ENCODE measurements around the gene CAP1.
"Not testable (repeated sequence)": the region's sequence is repeated elsewhere in the genome, so short reads cannot be mapped to it uniquely, and the experiment has no call there.

The CAP1 gene, protein sequence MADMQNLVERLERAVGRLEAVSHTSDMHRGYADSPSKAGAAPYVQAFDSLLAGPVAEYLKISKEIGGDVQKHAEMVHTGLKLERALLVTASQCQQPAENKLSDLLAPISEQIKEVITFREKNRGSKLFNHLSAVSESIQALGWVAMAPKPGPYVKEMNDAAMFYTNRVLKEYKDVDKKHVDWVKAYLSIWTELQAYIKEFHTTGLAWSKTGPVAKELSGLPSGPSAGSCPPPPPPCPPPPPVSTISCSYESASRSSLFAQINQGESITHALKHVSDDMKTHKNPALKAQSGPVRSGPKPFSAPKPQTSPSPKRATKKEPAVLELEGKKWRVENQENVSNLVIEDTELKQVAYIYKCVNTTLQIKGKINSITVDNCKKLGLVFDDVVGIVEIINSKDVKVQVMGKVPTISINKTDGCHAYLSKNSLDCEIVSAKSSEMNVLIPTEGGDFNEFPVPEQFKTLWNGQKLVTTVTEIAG

DNA sequence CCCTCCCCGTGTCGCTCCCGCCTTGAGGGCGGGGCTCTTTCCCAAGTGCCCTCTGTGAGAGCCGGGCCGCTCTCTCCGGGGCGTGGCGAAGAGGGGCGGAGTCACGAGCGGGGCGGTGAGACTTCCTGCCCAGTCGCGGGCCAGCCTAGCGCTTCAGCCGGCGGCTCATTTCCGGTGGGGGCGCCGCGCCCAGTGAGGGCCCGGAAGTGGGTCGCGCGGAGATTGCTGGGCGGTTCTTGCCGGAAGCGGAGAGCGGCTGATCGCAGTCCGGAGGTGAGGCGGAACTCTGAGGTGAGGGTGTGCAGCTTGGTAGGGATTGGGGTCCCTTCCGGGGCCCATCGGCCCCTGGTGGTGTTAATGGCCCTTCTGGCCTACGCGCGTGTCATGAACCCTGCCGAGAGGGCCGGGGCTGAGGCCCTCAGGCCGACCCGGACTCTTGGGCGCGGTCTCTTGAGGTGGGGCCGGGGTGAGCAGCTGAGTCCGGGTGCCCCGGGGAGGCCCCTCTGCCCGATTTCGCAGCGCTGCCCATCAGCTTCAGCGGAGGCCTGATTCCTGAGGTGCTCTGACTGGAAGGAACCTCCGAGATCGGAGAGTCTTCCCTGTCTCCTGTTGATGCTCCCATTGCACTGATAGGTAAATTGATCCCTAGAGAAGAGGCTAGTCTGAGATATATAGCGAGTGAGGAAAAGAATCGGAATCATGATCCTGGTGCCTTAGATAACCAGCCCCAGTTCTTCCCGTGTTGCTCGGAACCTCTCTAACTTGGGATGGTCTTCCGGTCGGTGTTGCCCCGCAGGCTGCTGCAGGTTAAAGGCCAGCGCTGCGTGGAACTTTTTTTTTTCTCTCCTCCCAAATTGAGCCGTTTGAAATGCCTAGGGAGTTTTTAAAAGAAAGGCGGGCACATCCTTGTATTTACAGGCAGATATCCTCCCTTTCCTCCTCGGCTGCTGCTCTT is at the start of gene CAP1:
CAP1 (plus strand) TSS at position 219 of the 955 bp plus-strand sequence. CDS start 18,618 bp downstream, outside the sequence.
- peak; percentile 99 for DNase-seq

DNA sequence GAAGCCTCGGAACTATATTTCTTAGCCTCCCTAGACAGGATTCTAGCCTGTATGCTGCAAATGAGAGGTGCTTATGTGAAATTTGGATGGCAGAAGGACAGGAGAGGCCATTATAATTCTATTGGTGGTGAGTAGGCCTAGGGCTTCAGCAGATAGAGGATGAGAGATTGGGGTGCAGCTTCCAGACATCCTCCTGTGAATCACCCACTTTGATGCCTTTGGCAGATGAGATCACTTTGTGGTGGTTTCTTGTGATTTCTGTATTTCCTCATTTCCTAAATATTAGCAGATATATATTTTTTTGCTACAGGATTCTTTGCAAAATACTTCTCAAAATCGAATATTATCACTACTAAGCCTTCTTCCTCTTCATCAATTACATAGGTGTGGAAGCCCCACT is 48.3 kb upstream of the CAP1 start:
- DNase-seq = no peak

DNA sequence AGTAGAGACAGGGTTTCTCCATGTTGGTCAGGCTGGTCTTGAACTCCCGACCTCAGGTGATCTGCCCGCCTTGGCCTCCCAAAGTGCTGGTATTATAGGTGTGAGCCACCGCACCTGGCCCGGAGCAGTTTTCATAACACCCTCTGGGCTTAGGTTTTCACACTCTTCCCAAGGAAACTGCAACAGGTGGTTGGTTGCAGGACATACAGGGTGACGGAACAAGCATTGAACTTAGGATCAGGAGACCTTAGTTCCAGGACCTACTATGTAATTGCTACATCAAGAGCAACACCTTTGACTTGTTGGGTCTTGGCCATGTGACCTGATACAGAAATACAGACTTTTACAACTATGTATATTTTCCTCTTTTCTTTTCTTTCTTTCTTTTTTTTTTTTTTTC is 47.6 kb upstream of the CAP1 start:
- no peak for DNase-seq

DNA sequence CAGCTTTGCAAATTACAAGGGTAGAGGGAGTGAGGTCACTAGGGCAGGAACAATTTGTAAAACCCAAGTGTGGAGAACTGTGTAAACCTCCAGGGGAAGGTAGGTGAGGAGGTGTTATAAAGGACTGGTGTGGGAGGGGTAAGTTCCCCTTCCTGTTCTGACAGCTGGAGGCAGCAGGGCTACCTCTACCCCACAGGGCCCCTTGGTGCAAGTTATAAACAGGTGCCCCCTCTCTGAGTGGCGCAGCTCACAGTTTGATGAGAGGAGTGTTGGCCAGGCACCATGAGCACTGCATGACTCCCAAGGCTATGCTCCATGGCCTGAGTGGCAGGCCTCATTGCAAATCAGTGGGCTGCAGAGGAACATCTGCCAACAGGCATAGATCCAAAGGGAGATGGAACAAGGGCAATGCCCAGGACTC is 44.5 kb upstream of the CAP1 start:
- DNase-seq = peak; percentile 30

DNA sequence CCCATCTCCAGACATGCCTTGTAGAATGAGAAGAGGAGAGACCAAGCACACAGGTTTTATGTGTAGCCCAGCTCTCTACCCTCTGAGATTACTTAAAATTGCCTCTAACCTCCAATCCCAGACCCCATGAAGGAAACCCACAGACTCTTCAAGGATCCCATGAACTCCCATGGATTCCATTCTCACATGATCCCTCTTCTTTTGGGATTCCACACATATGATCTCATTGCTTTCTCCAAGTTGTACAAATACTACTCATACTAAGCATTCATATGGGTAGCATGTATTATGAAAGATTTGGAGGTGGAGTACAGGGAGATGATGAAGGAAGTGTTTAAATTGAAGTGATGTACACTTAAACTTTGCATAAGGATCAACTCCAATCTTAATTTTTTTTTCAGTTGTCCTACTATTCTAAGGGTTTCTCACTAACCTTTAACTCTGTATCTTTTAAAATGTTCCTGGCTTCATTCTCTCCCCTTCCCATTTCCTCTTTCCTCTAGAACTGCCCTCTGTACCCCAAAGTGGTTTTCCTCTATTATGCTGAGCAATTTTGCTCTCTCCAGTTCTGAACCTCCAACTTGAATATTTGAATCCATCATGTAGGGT is 44.0 kb upstream of the CAP1 start:
- no peak for DNase-seq

DNA sequence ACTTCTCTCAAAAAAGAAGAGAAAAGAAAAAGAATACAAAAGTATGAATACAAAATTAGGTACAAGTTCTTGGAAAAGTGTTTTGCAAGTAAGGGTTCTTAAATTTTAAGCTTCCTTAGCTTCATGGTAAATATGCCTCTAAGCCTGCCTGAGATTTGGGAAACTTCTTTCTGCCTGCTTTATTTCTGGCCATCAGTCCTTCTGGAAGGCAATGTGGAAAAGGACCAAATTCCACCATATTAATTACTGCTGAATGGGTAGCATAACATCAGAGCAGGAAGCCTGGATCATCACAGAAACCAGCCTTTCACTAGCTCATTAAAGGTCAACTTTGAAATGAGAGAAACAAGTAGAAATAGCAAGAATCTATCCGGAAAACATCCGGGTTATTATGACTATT is 39.1 kb upstream of the CAP1 start:
- DNase-seq = no peak

DNA sequence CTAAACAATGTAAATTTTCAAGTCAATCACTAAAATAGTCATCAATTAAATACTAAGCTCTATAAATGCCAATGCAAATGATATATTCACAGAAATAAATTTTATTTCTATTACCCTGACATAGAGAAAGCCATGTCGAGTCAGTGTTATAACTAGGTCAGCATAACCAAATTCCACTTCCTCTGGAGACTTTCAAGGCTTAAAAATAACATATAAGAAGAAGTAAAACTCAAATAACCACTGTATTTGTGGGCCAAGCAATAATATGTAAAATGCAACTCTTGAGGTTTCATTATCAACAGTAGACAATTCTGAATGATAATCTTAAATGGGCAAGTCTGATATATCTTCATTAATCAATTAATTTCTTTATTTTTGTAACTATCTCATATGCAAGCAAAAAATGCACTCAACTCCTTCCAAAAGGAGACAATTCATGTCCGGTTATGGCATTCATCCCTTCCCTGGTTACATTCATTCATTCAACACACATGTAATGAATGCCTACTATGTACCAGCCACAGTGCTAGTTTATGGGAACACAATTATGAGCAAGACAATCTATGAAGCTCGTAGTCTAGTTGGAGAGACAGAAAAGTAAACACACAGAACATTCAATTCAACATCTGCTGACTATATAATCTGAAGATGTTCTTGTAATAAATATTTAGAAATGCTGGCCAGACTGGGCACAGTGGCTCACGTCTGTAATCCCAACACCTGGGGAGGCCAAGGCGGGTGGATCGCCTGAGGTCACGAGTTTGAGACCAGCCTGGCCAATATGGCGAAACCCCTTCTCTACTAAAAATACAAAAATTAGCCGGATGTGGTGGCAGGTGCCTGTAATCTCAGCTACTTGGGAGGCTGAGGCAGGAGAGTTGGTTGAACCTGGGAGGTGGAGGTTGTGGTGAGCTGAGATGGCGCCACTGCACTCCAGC is 37.1 kb upstream of the CAP1 start:
- DNase-seq = no peak

DNA sequence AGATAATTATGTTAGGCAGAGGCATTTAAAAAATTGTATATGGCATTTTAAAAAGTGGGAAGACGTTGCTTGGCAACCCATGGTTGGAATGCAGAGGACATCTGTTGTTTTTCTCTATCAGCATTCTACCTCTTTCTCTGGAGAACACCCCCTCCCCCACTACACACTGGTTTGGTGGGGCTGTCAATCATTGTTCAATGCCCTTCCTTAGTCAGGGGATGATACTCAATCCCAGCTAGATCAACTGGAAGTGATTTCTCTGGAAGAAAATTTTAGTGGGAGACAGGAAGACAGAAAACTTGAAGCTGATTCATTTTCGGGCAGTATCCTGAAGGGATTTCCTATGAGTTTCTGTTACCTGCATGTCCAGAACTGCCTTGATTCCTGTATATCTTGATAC is 35.7 kb upstream of the CAP1 start:
- no peak for DNase-seq

DNA sequence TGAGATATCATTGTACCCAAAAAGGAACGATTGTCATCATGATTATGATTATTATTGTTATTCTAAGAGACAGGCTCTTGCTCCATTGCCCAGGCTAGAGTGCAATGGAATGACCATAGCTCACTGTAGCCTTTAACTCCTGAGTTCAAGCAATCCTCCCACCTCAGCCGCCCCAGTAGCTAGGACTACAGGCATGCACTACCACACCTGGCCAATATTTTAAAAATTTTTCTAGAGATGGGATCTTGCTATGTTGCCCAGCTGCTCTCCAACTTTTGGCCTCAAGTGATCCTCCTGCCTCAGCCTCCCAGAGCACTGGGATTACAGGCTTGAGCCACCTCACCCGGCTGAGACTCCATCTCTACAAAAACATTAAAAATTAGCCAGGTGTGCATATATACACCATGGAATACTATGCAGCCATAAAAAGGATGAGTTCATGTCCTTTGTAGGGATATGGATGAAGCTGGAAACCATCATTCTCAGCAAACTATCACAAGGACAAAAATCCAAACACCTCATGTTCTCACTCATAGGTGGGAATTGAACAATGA is 33.0 kb upstream of the CAP1 start:
- not testable (repeated sequence) for DNase-seq

DNA sequence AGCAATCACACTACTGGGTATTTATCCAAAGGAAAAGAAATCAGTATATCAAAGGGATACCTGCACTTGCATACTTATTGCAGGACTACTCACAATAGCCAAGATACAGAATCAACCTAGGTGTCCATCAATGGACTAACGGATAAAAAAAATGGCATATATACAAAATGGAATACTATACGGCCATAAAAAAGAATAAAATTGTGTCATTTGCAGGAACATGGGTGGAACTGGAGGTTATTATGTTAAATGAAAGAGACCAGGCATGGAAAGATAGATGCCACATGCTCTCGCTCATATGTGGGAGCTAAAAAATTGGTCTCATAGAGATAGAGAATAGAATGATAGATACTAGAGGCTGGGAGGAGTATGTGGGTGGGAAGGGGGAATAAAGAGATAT is 29.3 kb upstream of the CAP1 start:
- DNase-seq = no peak

DNA sequence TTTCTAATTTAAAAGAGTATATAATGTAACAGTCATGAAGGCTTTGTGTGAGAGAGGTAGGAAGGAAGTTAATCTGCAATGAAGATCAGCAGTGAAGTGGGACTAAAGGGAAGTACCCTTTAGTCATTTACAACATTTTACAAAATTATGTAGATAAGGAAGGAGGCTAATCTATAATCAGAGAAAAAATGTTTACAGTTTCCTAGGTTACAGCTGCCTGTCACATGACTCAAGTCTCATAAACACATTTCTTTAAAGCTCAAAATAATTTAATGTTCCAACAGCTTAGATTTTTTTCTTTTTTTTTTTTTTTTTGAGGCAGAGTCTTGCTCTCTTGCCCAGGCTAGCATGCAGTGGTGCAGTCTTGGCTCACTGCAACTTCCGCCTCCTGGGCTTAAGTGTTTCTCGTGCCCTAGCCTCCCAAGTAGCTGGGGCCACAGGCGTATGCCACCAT is 26.2 kb upstream of the CAP1 start:
- peak; percentile 74 for DNase-seq

DNA sequence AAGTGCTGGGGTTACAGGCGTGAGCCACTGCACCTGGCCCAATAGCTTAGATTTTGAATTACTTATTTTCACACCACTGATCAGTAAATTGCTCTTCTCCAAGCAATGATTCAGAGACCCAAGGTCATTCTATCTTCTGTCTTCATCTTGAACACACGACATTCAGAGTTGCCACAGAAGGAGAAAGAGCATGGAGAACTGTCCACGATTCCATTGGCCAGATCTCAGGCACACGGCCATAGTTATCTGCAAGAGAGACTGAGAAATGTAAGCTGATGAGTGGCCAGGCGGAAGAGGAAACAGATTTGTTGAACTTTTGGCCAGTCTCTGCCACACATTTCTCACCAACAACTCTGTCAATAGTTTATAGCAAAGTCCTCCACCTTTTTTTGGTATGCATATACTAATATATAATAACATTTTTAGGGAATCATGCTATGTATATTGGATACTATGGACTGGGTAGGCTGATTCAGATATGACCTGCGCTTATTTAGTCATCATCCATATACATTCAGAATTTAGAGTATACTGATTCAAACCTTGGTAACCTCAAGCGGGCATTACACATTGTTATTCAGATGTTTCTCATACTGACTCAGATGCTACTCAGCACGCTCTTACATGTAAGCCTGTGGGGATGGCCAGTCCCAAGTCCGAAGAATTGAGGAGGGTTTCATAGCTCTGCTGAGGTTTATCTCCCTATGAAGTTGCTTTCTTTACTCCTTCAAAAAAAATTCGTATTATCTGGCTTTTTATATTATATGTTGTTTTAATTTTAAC is 25.5 kb upstream of the CAP1 start:
- DNase-seq = peak; percentile 33

DNA sequence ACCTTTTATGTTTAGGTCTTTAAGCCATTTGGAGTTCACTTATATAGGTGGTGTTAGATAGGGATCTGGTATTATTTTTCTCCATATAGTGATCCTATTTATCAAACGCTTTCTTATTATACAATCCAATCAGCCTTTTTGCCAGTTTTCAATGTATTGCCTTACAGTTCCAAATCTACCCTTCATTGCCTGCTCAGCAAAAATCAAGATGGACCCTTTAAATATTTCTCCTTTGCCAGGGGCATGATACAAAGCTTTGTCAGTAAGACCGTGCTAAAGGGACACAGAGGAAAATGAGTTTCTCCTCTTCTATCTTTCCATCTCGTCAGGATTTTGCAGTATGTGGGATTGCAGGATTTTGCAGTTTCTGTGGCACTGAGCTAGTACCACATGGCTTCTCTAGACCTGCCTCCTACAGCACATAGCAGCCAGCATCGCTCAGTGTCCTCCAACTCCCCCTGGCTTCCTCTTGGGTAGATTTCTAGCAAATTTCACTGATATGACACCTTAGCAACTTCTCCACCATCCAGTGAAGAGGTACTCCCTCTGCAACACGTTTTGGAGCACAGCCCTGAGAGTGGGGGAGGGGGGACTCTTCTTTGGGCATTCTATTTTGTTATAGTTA is 22.5 kb upstream of the CAP1 start:
- no peak for DNase-seq

DNA sequence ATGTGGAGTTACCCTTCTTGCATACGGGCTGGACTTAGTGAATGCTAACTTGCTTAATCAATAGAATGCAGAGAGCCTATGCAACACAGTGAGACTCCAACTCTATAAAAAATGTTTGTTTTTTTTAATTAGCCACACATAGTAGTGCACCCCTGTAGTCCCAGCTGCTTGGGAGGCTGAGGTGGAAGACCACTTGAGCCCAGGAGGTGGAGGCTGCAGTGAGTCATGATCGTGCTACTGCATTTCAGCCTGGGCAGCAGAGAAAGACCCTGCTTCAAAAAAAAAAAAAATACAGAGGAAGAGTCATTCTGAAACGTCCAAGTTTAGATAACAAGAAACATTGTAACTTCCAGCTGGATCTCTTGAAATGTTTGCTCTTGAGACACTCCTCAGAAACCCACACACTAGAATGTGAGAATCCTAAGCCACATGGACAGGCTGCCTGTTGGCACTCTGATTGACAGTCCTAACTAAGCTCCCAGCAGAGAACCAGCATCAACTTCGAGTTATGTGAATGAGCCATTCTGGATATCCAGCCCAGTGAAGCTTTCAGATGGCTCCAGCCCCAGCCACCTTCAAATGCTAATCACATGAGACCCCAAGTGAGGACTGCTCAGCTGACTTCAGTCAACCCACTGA is 20.0 kb upstream of the CAP1 start:
- no peak for DNase-seq

DNA sequence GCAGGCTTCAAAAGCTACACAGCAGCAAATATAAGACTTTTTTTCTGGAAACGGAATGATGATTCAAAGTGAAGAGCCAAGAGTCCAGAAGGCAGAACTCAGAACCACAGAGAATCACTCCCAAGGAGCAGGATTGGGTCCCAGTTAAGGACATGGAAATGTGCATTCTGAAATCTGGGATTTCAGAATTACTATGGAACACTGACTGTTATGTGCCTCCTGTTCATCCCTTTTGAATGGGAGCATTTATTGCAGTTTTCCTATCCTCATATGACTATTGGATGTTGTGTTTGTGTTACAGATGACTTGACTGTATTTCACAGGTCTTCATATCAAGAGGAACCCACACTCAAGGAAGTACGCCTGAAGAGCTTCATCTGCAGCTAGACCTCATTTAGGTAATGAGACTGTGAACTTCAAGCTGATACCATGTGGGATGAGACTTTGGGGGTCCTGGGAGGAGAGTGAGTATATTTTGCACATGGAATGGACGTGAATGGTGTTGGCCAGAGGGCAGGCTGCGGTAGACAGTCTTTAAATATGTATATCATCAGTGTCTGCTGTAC is 17.1 kb upstream of the CAP1 start:
- no peak for DNase-seq

DNA sequence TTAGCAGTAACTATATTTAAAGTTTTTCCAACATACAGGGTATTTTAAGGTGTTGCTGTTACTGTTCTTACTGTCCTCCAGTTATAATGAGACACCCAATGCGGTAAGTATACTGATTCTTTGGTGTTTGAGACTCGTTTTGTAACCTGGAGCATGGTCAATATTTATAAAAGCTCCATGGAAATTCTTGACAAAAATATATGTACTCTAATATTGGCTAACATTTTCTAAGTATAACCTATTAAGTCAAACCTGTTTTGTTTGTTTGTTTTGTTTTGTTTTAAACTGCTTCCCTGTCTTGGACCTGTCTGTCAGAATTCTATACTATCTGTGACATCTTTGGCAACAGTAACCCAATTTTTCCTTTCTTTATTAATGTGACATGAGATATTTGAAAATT is 15.9 kb upstream of the CAP1 start:
- no peak for DNase-seq

DNA sequence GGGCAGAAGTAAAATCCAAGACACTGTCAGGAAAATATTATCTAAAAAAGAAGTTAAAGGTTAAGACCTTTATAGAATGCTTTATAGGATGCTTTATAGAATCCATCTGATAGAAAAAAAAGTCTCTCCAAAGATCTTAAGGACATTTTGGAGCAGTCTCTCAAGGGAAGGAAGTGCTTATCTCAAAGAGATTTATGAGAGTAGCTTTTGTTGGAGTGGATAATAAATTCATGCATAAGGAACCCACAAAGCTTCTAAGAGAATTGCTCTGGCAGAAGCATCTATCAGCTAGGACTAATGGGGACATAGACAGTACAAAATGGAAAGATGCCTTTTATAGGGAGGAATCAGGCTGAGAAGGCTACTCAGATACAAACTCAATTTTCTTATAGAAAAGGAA is 12.9 kb upstream of the CAP1 start:
- DNase-seq = no peak

DNA sequence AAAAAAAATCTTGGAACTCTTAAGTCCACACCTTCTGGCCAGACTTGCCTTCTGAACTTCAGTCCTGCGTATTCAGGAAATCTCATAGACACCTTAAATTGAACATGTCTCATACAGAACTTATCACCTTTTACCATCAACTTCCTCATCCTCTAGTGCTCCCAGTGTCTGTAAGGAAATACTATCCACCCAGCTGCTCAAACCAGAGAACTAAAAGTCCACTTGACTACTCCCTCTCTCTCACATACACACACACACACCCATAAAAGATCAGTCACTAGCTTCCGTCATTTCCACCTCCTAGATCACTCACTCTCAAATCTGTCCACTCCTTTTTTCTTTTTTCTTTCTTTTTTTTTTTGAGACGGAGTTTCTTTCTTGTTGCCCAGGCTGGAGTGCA is 10.9 kb upstream of the CAP1 start:
- no peak for DNase-seq

DNA sequence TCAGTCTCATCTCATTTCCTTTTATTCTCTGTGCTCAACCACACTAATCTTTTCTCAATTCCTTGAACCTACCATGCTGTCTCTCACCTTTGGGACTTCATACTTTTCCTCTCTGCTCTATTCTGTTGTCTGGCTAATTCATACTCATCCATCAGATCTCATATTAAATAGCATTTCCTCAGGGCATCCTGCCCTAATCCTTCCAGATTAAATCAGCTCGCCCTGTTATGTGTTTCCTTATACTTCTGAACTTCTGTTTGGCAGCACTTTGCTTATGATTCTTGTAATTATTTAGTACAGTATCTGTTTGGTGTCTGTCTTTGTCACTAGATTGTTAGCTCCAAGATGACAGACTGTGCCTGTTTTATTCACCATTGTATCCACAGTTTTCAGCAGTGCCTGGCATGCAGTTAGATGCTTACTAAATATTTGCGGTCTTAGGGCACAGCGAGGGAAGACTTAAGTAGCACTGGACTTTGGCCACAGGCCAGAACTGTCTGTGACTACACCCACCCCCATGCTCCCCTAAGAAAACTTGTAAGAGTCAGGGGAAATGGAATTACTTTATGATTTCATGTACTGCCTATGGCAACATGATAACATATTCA is 9.9 kb upstream of the CAP1 start:
- DNase-seq = no peak

Measured in CD4-positive, alpha-beta T cell treated with Interleukin-4 for 4 hours (primary cell).